ENCODE results near the gene MSGN1.
A peak's percentile ranks its signal among the peaks of the same experiment; 100 is the strongest.

The MSGN1 gene, protein sequence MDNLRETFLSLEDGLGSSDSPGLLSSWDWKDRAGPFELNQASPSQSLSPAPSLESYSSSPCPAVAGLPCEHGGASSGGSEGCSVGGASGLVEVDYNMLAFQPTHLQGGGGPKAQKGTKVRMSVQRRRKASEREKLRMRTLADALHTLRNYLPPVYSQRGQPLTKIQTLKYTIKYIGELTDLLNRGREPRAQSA

DNA sequence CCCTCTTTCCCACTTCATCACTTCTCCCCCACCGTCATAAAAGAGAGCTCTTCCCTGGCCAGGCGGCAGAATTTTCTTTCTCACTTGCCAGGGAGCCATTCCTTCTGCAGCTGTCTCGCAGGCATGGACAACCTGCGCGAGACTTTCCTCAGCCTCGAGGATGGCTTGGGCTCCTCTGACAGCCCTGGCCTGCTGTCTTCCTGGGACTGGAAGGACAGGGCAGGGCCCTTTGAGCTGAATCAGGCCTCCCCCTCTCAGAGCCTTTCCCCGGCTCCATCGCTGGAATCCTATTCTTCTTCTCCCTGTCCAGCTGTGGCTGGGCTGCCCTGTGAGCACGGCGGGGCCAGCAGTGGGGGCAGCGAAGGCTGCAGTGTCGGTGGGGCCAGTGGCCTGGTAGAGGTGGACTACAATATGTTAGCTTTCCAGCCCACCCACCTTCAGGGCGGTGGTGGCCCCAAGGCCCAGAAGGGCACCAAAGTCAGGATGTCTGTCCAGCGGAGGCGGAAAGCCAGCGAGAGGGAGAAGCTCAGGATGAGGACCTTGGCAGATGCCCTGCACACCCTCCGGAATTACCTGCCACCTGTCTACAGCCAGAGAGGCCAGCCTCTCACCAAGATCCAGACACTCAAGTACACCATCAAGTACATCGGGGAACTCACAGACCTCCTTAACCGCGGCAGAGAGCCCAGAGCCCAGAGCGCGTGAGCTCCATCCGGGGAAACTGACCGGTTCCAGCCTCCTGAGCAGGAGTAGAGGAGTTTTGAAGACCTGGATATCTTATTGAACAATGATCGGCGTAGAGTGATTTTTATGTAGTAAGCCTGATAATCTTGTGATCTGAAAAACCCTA is at the start of gene MSGN1:
Gene MSGN1 (plus strand): TSS at position 65 of the 850 bp plus-strand sequence. CDS start 59 bp downstream, at position 124.
- H3K4me1 Mint-ChIP-seq = peaks cover 6% of the 10 kb centered on the region
- no peaks in the 10 kb centered on the region for H3K36me3 Mint-ChIP-seq
- DNase-seq (ENCODE audit: low spot score in 2 of 2) (no peak), ATAC-seq (no peak)
- no peak within 1 kb of the TSS for H3K4me3 Mint-ChIP-seq
- no peak within 1 kb of the TSS for H3K27ac Mint-ChIP-seq
- H3K9me3 Mint-ChIP-seq = no peaks in the 10 kb centered on the region

DNA sequence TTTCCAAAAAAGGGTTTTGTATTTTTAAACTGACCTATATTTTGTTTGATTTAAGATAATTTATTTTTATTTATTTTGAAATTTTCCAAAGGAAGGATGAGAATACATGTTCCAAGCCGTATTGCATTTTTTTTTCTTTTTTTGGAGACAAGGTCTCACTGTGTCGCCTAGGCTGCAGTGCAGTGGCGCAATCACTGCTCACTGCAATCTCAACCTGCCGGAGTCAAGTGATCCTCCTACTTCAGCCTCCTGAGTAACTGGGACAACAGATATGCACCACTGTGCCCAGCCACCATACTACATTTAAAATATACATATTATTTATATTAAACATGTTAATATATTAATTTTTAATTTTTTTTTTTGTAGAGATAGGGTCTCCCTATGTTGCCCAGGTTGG is 47.4 kb upstream of the MSGN1 start:
- no peak overlapping the region for H3K27ac Mint-ChIP-seq
- DNase-seq (ENCODE audit: low spot score in 2 of 2) (no peak), ATAC-seq (no peak)
- H3K9me3 Mint-ChIP-seq = no peaks in the 10 kb centered on the region
- peaks cover 27% of the 10 kb centered on the region for H3K36me3 Mint-ChIP-seq
- H3K4me1 Mint-ChIP-seq = no peaks in the 10 kb centered on the region
- H3K4me3 Mint-ChIP-seq = no peak overlapping the region

DNA sequence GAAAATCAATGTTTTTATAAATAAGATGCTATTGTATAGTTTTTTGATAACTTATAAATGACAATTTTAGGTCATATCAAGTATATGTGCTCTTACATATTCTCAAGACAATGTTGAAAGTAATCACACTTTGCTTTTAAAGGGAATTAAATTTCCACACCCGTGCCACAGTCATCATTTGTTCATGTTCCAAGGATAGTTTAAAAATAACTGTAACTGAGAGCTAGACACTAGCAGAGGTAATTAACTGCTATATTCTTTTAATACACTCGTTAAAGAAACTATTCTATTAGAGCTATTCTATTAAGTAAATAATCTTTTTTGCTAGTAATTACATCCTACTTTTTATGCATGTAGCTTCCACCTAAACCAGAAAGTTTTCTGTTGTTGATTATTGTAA is 44.3 kb upstream of the MSGN1 start:
- no peaks in the 10 kb centered on the region for H3K4me1 Mint-ChIP-seq
- no peak overlapping the region for H3K27ac Mint-ChIP-seq
- H3K9me3 Mint-ChIP-seq = no peaks in the 10 kb centered on the region
- no peak overlapping the region for H3K4me3 Mint-ChIP-seq
- ATAC-seq = no peak
- DNase-seq (ENCODE audit: low spot score in 2 of 2) = no peak
- H3K36me3 Mint-ChIP-seq = peaks cover 45% of the 10 kb centered on the region

DNA sequence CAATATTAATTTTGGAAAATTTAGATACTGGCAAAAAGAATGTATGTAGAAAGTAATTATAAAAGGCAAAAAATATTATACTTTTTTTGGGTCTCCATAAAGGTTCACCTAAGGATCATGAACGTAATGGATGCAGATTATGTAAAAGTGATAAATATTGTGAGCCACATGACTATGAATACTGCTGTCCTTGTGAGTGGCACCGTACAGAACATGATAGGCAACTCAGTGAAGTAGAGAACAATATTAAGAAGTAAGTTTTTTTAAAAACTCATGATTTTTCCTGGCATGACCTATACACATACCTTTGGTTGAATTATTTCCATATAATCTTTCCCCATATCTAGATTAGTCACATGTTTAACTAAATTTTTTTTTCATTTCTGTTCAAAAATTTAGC is 43.7 kb upstream of the MSGN1 start:
- Mint-ChIP-seq H3K36me3 (peaks cover 42% of the 10 kb centered on the region), H3K4me1 (no peaks in the 10 kb centered on the region), H3K4me3 (no peak overlapping the region), H3K27ac (no peak overlapping the region), H3K9me3 (no peaks in the 10 kb centered on the region)
- ATAC-seq (no peak), DNase-seq (ENCODE audit: low spot score in 2 of 2) (no peak)

DNA sequence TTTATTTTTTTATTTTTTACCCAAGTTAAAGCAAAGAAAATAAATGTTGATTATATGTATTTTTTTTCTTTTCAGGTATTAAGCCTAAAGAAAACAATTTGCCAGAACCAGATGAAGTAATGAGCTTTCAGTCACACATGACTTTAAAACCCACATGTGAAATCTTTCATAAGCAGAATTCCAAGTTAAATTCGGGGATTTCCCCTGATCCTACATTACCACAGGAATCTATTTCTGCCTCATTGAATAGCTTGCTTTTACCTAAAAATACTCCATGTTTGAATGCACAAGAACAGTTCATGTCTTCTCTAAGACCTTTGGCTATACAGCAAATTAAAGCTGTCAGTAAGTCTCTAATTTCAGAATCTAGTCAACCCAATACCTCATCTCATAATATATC is 35.7 kb upstream of the MSGN1 start:
- no peak overlapping the region for H3K27ac Mint-ChIP-seq
- no peak overlapping the region for H3K4me3 Mint-ChIP-seq
- H3K36me3 Mint-ChIP-seq = peaks cover 36% of the 10 kb centered on the region
- H3K9me3 Mint-ChIP-seq = no peaks in the 10 kb centered on the region
- H3K4me1 Mint-ChIP-seq = no peaks in the 10 kb centered on the region
- DNase-seq (ENCODE audit: low spot score in 2 of 2) (no peak), ATAC-seq (no peak)

DNA sequence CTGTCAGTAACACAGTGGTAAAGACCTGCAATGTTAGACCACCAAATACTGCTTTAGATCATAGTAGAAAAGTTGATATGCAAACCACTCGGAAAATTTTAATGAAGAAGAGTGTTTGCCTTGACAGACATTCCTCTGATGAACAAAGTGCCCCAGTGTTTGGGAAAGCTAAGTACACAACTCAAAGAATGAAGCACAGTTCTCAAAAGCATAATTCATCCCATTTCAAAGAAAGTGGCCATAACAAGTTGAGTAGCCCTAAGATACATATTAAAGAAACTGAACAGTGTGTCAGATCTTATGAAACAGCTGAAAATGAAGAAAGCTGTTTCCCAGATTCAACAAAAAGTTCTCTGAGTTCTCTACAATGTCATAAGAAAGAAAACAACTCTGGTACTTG is 34.8 kb upstream of the MSGN1 start:
- no peaks in the 10 kb centered on the region for H3K9me3 Mint-ChIP-seq

DNA sequence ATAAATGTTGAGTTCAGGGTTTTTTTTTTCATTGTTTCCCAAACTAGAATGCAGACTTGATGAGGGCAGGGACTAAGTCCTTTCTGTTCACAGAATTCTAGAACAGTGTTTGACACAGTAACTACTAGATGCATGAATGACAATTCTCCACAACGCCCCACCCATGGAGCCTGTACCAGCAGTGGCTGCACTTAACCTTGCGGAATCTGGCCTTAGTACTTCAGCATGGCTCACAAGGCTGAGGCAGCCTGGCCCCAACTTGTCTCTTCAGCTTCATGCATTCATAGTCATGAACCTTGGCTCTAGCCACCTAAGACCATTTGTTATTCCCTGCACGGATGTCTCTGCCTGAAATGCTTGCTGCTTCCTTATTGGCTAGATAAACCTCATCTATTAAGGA is 29.5 kb upstream of the MSGN1 start:
- Mint-ChIP-seq H3K36me3 (no peaks in the 10 kb centered on the region), H3K4me1 (no peaks in the 10 kb centered on the region), H3K27ac (no peak overlapping the region), H3K9me3 (no peaks in the 10 kb centered on the region), H3K4me3 (no peak overlapping the region)
- DNase-seq (ENCODE audit: low spot score in 2 of 2) (no peak), ATAC-seq (no peak)

More for the DNA sequence above, 34.8 kb upstream of the MSGN1 start:
- Mint-ChIP-seq H3K4me3 (no peak overlapping the region), H3K4me1 (no peaks in the 10 kb centered on the region), H3K36me3 (peaks cover 32% of the 10 kb centered on the region), H3K27ac (no peak overlapping the region)
- ATAC-seq (no peak), DNase-seq (ENCODE audit: low spot score in 2 of 2) (no peak)

DNA sequence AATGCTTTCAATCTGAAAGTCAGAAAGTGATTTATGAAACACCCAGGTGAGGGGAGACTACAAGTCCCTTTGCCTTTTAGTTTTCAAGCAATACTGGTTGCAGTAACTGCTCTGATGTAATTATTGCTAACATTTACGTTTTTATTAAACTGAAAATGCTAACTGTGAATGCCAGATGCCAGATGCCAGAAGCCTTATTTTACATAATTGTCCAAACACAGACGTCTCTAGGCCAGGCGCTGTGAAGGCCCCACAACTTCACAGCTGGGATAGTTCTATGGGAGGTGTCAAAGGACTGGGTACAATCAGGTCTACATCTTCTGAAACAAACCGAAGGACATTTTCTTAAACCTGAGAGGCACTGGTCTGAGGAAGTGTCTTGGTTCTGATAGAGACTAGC is 27.5 kb upstream of the MSGN1 start:
- H3K36me3 Mint-ChIP-seq = no peaks in the 10 kb centered on the region
- DNase-seq (ENCODE audit: low spot score in 2 of 2) (no peak), ATAC-seq (no peak)
- H3K4me1 Mint-ChIP-seq = no peaks in the 10 kb centered on the region
- no peaks in the 10 kb centered on the region for H3K9me3 Mint-ChIP-seq
- H3K27ac Mint-ChIP-seq = no peak overlapping the region
- H3K4me3 Mint-ChIP-seq = no peak overlapping the region

DNA sequence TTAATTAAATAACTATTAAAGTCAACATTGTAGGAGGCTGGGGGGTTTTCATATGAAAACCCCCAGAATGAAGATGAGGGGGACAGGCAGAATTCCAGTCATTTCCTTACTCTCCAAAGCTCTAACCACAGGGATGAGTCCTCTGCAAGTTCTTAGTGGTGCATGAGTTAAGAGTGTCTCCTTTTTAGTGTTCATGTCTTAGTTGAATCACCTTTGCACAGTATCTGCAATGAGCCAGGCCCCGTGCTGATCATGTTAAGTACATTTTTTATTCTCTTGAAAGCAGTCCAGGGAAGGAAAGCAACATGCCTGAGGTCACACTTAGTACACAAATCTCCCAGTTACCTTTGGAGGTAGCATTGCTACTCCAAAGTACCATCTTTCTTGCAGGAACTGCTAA is 25.7 kb upstream of the MSGN1 start:
- Mint-ChIP-seq H3K4me1 (no peaks in the 10 kb centered on the region), H3K9me3 (no peaks in the 10 kb centered on the region), H3K4me3 (no peak overlapping the region), H3K27ac (no peak overlapping the region), H3K36me3 (no peaks in the 10 kb centered on the region)
- ATAC-seq (peak; percentile 68), DNase-seq (ENCODE audit: low spot score in 2 of 2) (no peak)

DNA sequence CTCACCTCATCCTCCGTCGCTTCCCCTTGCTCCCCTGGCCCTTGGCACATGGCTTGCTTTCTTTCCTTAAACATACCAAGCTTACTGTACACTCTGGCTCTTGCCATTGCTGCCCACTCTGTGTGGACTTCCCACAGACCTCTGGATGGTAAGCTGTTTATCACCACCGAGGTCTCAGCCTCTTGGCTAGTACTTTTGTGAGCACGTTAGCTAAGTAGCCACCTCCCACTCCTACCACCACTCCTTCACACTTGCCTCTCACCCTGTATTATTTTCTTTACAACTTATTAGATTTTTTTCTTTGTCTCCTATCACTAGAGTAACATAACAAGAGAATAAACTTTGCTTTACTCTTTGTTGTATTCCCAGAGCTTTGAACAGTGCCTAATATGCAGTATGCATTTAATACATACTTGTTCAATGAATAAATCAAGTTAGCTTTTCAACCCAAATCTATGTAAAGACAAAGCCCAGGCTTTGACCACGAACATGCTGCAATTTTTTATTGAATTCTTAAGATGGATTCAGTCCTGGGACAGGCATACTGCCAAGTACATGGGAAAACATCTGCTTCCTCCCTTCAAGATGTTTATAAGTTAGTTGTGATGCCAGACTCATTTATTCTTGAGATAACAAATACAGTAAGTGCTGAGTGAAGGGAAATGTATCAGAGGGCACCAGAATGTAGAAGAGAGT is 25.0 kb upstream of the MSGN1 start:
- no peak overlapping the region for H3K27ac Mint-ChIP-seq
- DNase-seq (ENCODE audit: low spot score in 2 of 2) = no peak
- no peaks in the 10 kb centered on the region for H3K9me3 Mint-ChIP-seq
- H3K4me1 Mint-ChIP-seq = no peaks in the 10 kb centered on the region
- H3K36me3 Mint-ChIP-seq = no peaks in the 10 kb centered on the region
- H3K4me3 Mint-ChIP-seq = no peak overlapping the region
- no peak for ATAC-seq

DNA sequence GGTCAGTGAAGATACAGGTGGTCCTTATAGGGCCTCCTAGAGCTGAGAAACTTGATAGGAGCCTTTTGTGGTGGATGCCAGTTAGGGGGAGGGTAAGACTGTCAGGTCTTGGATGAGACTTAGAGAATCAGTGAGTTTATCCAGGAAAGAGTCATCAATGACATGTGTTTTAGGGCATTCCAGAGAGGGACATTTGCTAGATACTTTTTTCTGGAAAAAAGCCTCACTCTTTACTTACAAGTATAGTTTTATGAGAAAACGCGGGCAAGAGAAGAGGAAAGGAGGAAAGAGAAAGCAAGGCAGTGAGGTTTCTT is 24.5 kb upstream of the MSGN1 start:
- no peak for DNase-seq (ENCODE audit: low spot score in 2 of 2)
- H3K36me3 Mint-ChIP-seq = no peaks in the 10 kb centered on the region
- no peak overlapping the region for H3K27ac Mint-ChIP-seq
- H3K4me3 Mint-ChIP-seq = no peak overlapping the region
- H3K4me1 Mint-ChIP-seq = no peaks in the 10 kb centered on the region
- no peak for ATAC-seq
- no peaks in the 10 kb centered on the region for H3K9me3 Mint-ChIP-seq

DNA sequence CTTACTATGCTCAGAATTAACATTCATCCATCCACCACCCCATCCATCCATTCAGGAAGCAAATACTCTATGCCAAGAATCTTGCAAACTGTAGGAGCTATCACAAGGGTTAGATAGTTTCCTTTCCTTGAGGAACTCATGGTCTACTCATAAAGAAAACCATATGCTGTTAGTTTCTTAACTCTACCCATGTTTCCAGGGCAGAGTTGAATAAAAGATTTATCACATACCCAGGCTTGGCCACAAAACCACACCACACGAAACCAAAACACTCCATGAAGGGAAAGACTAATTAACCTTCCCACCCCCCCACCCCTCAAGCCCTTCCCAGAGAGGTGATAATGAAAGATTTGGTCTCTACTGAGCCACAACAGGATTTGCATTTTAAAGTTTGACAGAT is 23.7 kb upstream of the MSGN1 start:
- ATAC-seq = no peak
- no peak for DNase-seq (ENCODE audit: low spot score in 2 of 2)
- no peaks in the 10 kb centered on the region for H3K4me1 Mint-ChIP-seq
- no peak overlapping the region for H3K27ac Mint-ChIP-seq
- H3K9me3 Mint-ChIP-seq = no peaks in the 10 kb centered on the region
- H3K36me3 Mint-ChIP-seq = no peaks in the 10 kb centered on the region
- no peak overlapping the region for H3K4me3 Mint-ChIP-seq

DNA sequence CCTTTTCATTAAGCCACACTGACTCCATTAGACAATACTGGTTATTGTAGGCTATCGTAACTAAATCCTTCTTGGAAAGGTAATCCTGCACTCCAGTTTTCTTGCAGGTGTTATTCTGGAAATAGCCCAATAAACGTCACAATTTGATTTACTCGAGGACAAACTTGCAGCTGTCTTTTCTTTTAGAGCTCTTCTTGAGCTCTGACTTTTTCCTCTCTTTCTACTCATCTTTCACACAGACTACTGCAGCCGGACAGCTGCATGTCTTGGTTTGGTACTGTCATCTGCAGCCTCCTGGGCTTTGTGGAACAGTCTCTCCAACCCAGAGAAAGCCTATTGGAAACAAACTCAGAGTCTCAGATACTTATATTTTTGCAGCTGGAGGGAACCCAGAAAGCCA is 23.0 kb upstream of the MSGN1 start:
- ATAC-seq = no peak
- Mint-ChIP-seq H3K9me3 (no peaks in the 10 kb centered on the region), H3K4me3 (no peak overlapping the region), H3K27ac (no peak overlapping the region), H3K4me1 (no peaks in the 10 kb centered on the region), H3K36me3 (no peaks in the 10 kb centered on the region)
- no peak for DNase-seq (ENCODE audit: low spot score in 2 of 2)

DNA sequence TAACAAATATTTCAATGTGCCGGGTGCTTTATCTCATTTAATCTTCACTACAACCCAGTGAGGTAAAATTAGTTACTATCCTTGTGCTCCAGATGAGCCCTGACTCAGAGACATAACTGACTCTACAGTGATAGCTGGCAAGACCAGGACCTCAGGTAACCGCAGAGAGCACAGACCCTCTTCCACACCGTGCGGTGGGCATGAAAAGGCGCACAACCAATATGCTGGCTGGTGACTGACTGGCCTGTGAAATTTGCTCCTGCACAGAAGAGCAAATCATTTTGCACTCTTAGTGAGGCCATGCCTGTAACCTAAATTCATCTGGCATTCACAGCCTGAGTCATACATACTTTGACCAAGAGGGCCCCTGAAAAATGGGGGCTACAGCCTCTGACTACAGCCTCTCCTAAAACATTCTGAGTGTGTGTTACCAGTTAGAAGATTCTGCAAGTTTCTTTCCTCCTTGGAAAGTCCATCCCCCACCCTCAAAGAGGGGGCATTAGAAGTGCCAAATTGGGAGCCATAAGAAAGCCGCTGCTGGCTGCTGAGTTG is 22.4 kb upstream of the MSGN1 start:
- no peak for DNase-seq (ENCODE audit: low spot score in 2 of 2)

DNA sequence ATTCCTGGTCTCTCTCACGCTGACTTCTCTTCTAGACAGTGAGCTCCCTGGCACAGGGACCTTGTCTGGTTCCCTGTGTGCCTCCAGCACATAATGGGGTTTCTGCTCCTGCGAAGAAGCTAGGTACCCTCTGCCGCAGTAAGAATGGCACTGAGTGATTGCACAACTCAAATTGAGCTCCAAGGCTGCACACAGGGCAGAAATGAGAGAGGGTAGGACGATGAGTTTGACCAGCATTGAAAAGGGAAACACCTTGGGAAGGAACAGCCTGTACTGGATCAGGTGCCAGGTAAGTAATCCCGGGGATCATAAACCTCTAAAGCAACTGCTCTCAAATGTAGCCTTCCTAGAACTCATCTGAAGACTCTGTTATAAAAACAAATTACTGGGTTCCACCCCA is 21.0 kb upstream of the MSGN1 start:
- H3K4me1 Mint-ChIP-seq = no peaks in the 10 kb centered on the region
- no peak overlapping the region for H3K27ac Mint-ChIP-seq
- no peaks in the 10 kb centered on the region for H3K9me3 Mint-ChIP-seq
- DNase-seq (ENCODE audit: low spot score in 2 of 2) = no peak
- no peak overlapping the region for H3K4me3 Mint-ChIP-seq
- H3K36me3 Mint-ChIP-seq = no peaks in the 10 kb centered on the region
- ATAC-seq = no peak

More for the DNA sequence above, 22.4 kb upstream of the MSGN1 start:
- ATAC-seq = peak; percentile 50
- H3K4me3 Mint-ChIP-seq = no peak overlapping the region
- H3K27ac Mint-ChIP-seq = no peak overlapping the region
- no peaks in the 10 kb centered on the region for H3K4me1 Mint-ChIP-seq
- H3K9me3 Mint-ChIP-seq = no peaks in the 10 kb centered on the region
- H3K36me3 Mint-ChIP-seq = no peaks in the 10 kb centered on the region

DNA sequence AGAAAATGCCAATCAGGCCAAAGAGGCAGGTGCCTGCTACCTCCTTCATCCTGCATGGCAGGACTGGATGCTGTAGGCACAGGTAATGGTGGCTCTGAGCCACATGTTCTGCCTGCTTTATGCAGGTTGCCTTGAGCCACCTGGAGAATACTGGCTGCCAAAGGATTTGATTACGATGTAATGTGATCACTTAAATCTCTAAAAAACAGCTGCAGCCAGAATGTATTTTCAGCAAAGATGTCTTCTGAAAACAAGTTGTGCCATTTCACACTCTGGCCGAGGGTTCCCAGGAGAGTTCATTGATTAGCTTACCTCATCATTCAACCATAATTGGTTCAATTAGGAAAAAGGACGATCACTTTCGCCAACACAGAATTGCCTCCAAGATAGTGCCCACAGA is 17.9 kb upstream of the MSGN1 start:
- Mint-ChIP-seq H3K4me3 (no peak overlapping the region), H3K9me3 (no peaks in the 10 kb centered on the region), H3K4me1 (no peaks in the 10 kb centered on the region), H3K36me3 (no peaks in the 10 kb centered on the region), H3K27ac (no peak overlapping the region)
- DNase-seq (ENCODE audit: low spot score in 2 of 2) (no peak), ATAC-seq (no peak)

All from stimulated activated effector memory CD8-positive, alpha-beta T cell treated with anti-CD3 and anti-CD28 coated beads, Interleukin-12 subunit alpha, Interleukin-12 subunit beta, amount 100 ng/mL, for 72 hours (primary cell).